ENCODE results near the gene S100Z. TPM values are rescaled to one million over a fixed set of nuclear protein-coding genes. Genes with fewer than 3 reads are reported as not detected.

Gene S100Z
- total and polyA plus RNA-seq, 9 of the 15 experiments (the other 6 are each of a cell fraction or from before 2014, with no cell fraction given), result 0.15 to 0.42 (median 0.20) TPM; not detected in 6

- TF ChIP-seq, protein P1, sequence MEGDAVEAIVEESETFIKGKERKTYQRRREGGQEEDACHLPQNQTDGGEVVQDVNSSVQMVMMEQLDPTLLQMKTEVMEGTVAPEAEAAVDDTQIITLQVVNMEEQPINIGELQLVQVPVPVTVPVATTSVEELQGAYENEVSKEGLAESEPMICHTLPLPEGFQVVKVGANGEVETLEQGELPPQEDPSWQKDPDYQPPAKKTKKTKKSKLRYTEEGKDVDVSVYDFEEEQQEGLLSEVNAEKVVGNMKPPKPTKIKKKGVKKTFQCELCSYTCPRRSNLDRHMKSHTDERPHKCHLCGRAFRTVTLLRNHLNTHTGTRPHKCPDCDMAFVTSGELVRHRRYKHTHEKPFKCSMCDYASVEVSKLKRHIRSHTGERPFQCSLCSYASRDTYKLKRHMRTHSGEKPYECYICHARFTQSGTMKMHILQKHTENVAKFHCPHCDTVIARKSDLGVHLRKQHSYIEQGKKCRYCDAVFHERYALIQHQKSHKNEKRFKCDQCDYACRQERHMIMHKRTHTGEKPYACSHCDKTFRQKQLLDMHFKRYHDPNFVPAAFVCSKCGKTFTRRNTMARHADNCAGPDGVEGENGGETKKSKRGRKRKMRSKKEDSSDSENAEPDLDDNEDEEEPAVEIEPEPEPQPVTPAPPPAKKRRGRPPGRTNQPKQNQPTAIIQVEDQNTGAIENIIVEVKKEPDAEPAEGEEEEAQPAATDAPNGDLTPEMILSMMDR (IDR thresholded peaks at IDR 0.05 in 2 of 3, conservative IDR thresholded peaks at IDR 0.05 in 1 of 3; ENCODE audit: insufficient read depth in 2 of 3, low read depth in 1 of 3, low read length in 3 of 3), result peak in 1 of 3 experiments; percentile 26; a peak in 1 of 6 replicates
- no peak for TF ChIP-seq MED1 (CRISPR knock-in tag; IDR thresholded peaks at IDR 0.05; ENCODE audit: borderline replicate concordance)
- no peak for TF ChIP-seq PURB (CRISPR knock-in tag; IDR thresholded peaks at IDR 0.05; ENCODE audit: low read depth)
- TF ChIP-seq SMAD1 (IDR thresholded peaks at IDR 0.05; ENCODE audit: low read depth, low read length, partially characterized antibody), result peak; percentile 55
- no peak for TF ChIP-seq BMI1 (IDR thresholded peaks at IDR 0.05; ENCODE audit: low read length)
- TF ChIP-seq CSDE1 (IDR thresholded peaks at IDR 0.05), result no peak
- no peak for TF ChIP-seq NFATC3 (IDR thresholded peaks at IDR 0.05)
- no peak for TF ChIP-seq ZNF76 (CRISPR knock-in tag; IDR thresholded peaks at IDR 0.05; ENCODE audit: borderline replicate concordance)
- peak; percentile 78; the same call in 1 of the 2 replicates for TF ChIP-seq SMAD4 (CRISPR knock-in tag; conservative IDR thresholded peaks at IDR 0.05)
- peak; percentile 67 for TF ChIP-seq CXXC5 (CRISPR knock-in tag; IDR thresholded peaks at IDR 0.05)
- peak; percentile 88 for TF ChIP-seq FOXM1 (IDR thresholded peaks at IDR 0.05; ENCODE audit: low read depth)
- TF ChIP-seq FOXM1 (CRISPR knock-in tag; IDR thresholded peaks at IDR 0.05; ENCODE audit: low read depth), result no peak
- TF ChIP-seq, protein P2, sequence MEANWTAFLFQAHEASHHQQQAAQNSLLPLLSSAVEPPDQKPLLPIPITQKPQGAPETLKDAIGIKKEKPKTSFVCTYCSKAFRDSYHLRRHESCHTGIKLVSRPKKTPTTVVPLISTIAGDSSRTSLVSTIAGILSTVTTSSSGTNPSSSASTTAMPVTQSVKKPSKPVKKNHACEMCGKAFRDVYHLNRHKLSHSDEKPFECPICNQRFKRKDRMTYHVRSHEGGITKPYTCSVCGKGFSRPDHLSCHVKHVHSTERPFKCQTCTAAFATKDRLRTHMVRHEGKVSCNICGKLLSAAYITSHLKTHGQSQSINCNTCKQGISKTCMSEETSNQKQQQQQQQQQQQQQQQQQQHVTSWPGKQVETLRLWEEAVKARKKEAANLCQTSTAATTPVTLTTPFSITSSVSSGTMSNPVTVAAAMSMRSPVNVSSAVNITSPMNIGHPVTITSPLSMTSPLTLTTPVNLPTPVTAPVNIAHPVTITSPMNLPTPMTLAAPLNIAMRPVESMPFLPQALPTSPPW (CRISPR knock-in tag; IDR thresholded peaks at IDR 0.05), result peak; percentile 59
- peak; percentile 96 for TF ChIP-seq PML (IDR thresholded peaks at IDR 0.05; ENCODE audit: low read length)
- TF ChIP-seq ZNF277 (CRISPR knock-in tag; IDR thresholded peaks at IDR 0.05; ENCODE audit: borderline replicate concordance), result no peak
- no peak for TF ChIP-seq U2AF2 (optimal IDR thresholded peaks at IDR 0.05; ENCODE audit: low read depth, low read length)
- TF ChIP-seq, protein P3, sequence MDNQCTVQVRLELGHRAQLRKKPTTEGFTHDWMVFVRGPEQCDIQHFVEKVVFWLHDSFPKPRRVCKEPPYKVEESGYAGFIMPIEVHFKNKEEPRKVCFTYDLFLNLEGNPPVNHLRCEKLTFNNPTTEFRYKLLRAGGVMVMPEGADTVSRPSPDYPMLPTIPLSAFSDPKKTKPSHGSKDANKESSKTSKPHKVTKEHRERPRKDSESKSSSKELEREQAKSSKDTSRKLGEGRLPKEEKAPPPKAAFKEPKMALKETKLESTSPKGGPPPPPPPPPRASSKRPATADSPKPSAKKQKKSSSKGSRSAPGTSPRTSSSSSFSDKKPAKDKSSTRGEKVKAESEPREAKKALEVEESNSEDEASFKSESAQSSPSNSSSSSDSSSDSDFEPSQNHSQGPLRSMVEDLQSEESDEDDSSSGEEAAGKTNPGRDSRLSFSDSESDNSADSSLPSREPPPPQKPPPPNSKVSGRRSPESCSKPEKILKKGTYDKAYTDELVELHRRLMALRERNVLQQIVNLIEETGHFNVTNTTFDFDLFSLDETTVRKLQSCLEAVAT (IDR thresholded peaks at IDR 0.05), result peak in 1 of 2 experiments; percentile 46; a peak in 1 of 4 replicates
- TF ChIP-seq THRA (IDR thresholded peaks at IDR 0.05), result no peak
- no peak for TF ChIP-seq ZNF445 (CRISPR knock-in tag; IDR thresholded peaks at IDR 0.05; ENCODE audit: low read depth)
- no peak for TF ChIP-seq IFI16 (CRISPR knock-in tag; IDR thresholded peaks at IDR 0.05)
- no peak for TF ChIP-seq RFX7 (CRISPR knock-in tag; IDR thresholded peaks at IDR 0.05)
Observed at GRCh38 chr5:76849419-76850291, at the start of gene S100Z (continued).
